ENCODE results near the gene FAM163B. TPM values are rescaled to one million over a fixed set of nuclear protein-coding genes. Genes with fewer than 3 reads are reported as not detected.

Gene FAM163B
- total RNA-seq, 2 donors from 2014 or later = 0.78 TPM; not detected in 1

DNA sequence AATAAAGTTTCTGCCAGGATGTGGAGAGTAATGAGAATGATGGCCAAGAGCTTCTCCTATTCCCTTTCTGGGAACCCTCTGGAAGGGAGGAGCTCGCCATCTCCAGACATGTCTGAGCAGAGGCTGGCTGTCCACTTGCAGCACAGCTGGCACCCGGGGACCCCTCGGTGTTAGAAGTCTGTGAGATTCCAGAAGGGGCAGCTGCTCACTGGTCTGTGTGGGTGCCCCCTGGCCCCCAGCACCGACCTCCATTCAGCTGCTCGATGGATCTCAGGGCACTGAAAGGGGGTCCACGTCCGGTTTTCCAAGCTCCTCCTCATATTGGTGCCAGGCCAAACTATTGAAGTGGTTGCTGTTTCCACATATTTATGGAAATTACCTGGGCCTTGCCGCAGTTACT, 3.6 kb upstream of the FAM163B start:
- H3K27ac ChIP-seq = no peak overlapping the region
- peaks cover 6% of the 10 kb centered on the region for H3K4me1 ChIP-seq
- DNase-seq (no peak), ATAC-seq (no peak)
- WGBS, 2 donors = 65 to 68% methylated on average over 5 to 8 of the region's 8 CpGs
- H3K27me3 ChIP-seq = peaks cover 0 to 10% of the 10 kb centered on the region in 2 donors
- TF ChIP-seq, protein P1, sequence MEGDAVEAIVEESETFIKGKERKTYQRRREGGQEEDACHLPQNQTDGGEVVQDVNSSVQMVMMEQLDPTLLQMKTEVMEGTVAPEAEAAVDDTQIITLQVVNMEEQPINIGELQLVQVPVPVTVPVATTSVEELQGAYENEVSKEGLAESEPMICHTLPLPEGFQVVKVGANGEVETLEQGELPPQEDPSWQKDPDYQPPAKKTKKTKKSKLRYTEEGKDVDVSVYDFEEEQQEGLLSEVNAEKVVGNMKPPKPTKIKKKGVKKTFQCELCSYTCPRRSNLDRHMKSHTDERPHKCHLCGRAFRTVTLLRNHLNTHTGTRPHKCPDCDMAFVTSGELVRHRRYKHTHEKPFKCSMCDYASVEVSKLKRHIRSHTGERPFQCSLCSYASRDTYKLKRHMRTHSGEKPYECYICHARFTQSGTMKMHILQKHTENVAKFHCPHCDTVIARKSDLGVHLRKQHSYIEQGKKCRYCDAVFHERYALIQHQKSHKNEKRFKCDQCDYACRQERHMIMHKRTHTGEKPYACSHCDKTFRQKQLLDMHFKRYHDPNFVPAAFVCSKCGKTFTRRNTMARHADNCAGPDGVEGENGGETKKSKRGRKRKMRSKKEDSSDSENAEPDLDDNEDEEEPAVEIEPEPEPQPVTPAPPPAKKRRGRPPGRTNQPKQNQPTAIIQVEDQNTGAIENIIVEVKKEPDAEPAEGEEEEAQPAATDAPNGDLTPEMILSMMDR (IDR thresholded peaks at IDR 0.05) = no peak
- no peak for TF ChIP-seq POLR2A (IDR thresholded peaks at IDR 0.05)
- intact Hi-C loops (cut with DNase I) = no loop called here
- no peaks in the 10 kb centered on the region for H3K9me3 ChIP-seq
- no peaks in the 10 kb centered on the region for H3K36me3 ChIP-seq (replicated peaks in 1 of 2; ENCODE audit: insufficient read depth in 1 of 2, low read depth in 2 of 2)
- H3K4me3 ChIP-seq = no peak overlapping the region

DNA sequence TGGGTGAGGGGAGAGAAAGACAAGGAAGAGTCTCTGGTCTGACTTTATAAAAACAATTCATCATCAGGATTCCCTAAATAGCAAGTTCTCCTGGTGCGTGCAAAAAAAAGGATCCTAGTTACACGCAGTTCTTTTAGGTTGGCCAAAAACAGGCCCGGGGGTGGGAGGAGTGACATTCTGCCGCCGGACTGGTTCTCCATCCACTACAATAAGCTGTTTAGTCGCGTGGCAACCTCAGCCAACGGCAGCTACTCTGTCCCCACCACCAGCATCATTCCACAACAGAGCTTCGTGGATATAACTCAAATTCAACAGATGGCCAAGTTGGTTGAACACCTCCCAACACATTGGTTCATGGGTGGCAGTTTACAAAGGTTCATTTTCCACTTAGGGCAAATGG, 2.9 kb upstream of the FAM163B start:
- TF ChIP-seq, protein P1 (IDR thresholded peaks at IDR 0.05) = no peak
- no peak for TF ChIP-seq POLR2A (IDR thresholded peaks at IDR 0.05)
- intact Hi-C loops (cut with DNase I) = no loop called here
- no peak for DNase-seq
- H3K27ac ChIP-seq = no peak overlapping the region
- no peaks in the 10 kb centered on the region for H3K36me3 ChIP-seq (replicated peaks in 1 of 2; ENCODE audit: insufficient read depth in 1 of 2, low read depth in 2 of 2)
- no peak for ATAC-seq
- no peak overlapping the region for H3K4me3 ChIP-seq
- 65 to 67% methylated on average over 9 of the region's 9 CpGs for WGBS, 2 donors
- peaks cover 6% of the 10 kb centered on the region for H3K4me1 ChIP-seq
- peaks cover 0 to 11% of the 10 kb centered on the region in 2 donors for H3K27me3 ChIP-seq
- no peaks in the 10 kb centered on the region for H3K9me3 ChIP-seq

DNA sequence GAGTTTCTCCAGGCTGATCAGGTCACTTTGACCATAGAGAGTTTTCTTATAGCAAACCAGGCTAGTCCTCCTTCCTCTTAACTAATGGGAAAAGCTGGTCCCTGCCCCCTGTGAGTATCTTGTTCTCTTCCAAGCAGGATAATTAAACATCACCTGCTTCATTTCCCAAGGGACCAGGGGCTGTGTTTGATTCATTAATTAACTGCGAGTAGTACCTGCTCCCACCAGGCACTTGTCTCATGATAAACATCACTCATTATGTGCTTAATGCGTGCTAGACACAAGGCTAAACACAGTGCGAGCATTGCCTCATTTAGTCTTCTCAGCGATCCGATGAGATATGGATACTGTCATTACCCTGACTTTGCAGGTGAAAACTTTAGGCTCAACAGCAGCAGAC, 1.7 kb upstream of the FAM163B start:
- WGBS, 2 donors = 6 to 27% methylated on average over 5 of the region's 5 CpGs
- H3K9me3 ChIP-seq = no peaks in the 10 kb centered on the region
- intact Hi-C loops (cut with DNase I) = no loop called here
- DNase-seq (no peak), ATAC-seq (no peak)
- peaks cover 0 to 11% of the 10 kb centered on the region in 2 donors for H3K27me3 ChIP-seq
- H3K27ac ChIP-seq = no peak overlapping the region
- peaks cover 6% of the 10 kb centered on the region for H3K4me1 ChIP-seq
- no peak overlapping the region for H3K4me3 ChIP-seq
- H3K36me3 ChIP-seq (replicated peaks in 1 of 2; ENCODE audit: insufficient read depth in 1 of 2, low read depth in 2 of 2) = no peaks in the 10 kb centered on the region
- TF ChIP-seq, protein P1 (IDR thresholded peaks at IDR 0.05) = no peak
- TF ChIP-seq POLR2A (IDR thresholded peaks at IDR 0.05) = no peak

DNA sequence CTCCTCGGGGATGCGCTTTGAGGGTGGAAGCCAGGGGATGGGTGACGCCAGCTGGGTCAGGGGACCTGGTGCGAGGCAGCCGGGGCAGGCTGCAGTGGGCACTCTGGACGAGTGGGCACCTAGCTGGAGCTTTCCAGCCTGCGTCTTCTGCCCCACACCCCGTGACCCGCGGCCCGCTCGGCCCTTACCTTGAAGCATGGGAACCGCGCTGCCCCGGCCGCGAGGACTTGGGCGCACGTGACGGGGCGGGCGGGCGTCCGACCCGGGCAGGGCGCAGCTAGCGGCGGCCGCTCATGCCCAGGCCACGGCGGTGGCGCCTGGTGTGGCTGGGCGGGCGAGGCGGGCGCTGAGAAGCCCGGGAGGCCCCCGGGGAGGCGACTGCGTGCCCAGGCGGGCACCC, 300 bp downstream of the FAM163B start:
- Histone ChIP-seq H3K4me1 (peaks cover 6% of the 10 kb centered on the region), H3K36me3 (replicated peaks in 1 of 2; ENCODE audit: insufficient read depth in 1 of 2, low read depth in 2 of 2) (no peaks in the 10 kb centered on the region), H3K27me3 (peaks cover 0 to 11% of the 10 kb centered on the region in 2 donors), H3K4me3 (no peak overlapping the region), H3K27ac (no peak overlapping the region), H3K9me3 (no peaks in the 10 kb centered on the region)
- WGBS, 2 donors = 9% methylated on average over 37 of the region's 41 CpGs; no CpG with 5 or more reads in 1 of the 2 donors
- TF ChIP-seq, protein P1 (IDR thresholded peaks at IDR 0.05) = no peak
- no peak for TF ChIP-seq POLR2A (IDR thresholded peaks at IDR 0.05)
- DNase-seq (peak in 1 of 4 donors; percentile 11), ATAC-seq (peak; percentile 26)
- intact Hi-C loops (cut with DNase I) = no loop called here

DNA sequence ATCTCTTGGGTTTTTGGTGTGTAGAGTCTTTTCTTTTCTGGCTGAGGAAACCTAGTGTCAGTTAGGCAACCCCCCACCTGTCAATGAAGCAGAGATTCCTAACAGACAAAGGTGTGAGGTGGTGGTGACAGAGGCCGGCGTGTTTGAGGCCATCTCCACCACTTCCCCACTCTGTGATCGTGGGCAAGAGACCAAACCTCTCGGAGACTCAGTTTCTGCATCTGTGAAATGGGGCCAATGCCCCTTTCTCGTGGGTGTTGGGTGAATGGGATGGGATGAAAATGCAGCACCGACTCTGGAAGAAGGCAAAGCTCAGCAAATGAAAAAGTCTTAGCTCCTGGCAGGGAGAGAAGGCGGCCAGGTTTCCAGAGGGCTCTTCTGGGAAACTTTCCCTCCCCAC, 807 bp downstream of the FAM163B start:
- DNase-seq (no peak), ATAC-seq (no peak)
- peaks cover 0 to 11% of the 10 kb centered on the region in 2 donors for H3K27me3 ChIP-seq
- WGBS, 2 donors = 59 to 68% methylated on average over 6 to 7 of the region's 7 CpGs
- no peak overlapping the region for H3K27ac ChIP-seq
- H3K9me3 ChIP-seq = no peaks in the 10 kb centered on the region
- intact Hi-C loops (cut with DNase I) = no loop called here
- TF ChIP-seq, protein P1 (IDR thresholded peaks at IDR 0.05) = no peak
- no peak for TF ChIP-seq POLR2A (IDR thresholded peaks at IDR 0.05)
- no peaks in the 10 kb centered on the region for H3K36me3 ChIP-seq (replicated peaks in 1 of 2; ENCODE audit: insufficient read depth in 1 of 2, low read depth in 2 of 2)
- H3K4me1 ChIP-seq = peaks cover 6% of the 10 kb centered on the region
- no peak overlapping the region for H3K4me3 ChIP-seq
